GM19455 (cell line): ENCODE results near the gene CPLX4.
"Not testable (repeated sequence)": the region's sequence is repeated elsewhere in the genome, so short reads cannot be mapped to it uniquely, and the experiment has no call there.

ENCODE experiments used
- ATAC-seq: cut with Tn5 transposase; IDR thresholded peaks from one replicate; pipeline ENCODE4 v1.9.1; 2021; ENCODE audit not compliant: unreplicated experiment

CPLX4 gene

GRCh38 chr18:59271606-59272220, 46.7 kb downstream of the CPLX4 start:
- ATAC-seq: no peak

DNA sequence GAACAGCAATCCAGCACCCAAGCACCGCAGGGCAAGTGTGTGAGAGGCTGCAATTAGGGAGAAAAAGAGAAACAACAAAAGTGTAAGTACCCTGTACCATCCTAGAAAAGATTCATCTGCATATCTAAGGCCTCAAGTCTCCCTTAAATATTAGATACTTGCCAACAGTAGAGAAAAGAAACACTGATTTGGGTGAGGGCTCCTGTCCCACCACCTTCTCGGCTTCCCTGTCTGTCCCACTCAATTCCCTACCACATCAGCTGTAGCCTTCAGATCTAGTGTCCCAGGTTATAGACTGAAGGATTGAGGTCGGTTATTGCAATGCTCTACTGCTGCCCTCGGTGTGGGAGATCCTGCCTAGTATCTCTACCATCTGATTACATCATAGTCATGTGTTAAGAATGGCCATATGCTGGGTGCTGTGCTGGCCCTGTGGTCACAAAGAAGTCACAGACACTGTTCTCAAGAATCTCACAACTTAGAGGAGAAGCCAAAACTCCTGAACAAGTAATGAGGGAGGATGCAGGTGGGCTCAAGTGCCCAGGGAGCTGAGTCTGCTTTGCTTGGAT, 47.7 kb downstream of the CPLX4 start:
- no peak for ATAC-seq

DNA sequence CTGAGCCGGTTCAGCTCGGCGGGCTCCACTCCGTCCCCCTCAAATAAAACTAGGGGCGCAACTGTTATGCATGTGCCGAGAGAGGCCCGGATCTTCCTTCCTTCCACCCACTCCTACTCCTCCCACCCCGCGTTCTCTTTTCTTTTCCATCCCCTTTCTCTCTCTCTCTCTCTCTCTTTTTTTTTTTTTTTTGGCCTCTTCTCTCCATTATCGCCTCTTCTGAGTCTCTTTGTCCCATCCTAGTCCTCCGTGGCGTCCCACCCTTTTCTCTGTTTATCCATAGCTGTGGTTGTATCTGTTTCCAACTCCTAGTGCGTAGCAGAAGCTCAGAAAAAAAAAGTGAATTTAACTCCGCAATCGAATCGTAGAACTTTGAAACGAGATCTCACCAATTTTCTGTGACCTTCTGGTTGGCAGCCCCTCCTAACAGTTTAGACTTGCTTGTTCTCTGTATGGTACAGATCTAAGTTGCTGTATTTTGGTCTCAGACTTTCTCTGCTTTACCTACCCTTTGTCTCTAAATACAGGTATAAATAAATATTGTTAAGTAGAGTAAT, 48.8 kb downstream of the CPLX4 start:
- ATAC-seq: no peak

DNA sequence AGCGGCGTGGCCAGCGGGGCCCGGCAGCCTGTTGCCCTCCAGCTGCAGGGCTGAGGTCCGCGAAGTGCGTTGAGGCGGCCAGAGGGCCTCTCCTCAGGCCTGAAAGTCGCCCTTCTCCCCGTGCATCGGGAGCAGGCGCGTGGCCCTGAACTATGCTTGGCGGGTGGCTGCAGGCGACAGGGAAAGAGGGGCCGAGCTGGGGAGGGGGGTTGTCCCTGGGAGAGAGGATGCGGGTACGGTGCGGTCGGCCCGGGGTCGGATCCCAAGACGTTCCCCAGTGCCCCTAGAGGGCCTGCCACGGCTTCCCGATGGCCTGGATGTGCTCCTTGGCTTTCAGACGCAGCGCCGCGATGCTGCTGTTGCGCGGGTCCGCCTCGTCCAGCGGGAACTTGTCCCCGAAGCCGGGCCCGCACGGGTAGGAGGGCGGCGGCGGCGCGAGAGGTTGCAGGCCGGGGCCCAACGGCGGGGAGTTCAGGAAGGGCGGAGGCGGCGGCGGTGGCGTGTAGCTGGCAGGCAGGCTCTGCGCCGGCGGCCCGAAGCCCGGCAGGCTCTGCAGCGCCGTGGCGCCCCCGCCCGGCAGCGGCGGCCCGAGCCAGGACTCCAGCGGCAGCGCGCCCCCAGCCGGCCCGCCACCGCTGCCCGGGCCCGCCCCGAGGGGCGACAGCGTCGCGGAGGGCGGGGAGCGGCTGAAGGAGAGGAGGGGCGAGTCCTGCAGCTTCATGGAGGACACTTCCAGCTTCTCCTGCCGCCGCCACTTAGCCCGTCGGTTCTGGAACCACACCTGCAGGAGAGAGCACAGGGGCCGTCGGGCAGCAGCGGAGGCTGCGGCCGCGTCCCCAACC, 49.5 kb downstream of the CPLX4 start:
- ATAC-seq: no peak

- no peak for ATAC-seq
Observed at GRCh38 chr18:59268127-59268720, 50.2 kb downstream of the CPLX4 start.

- no peak for ATAC-seq
Observed at GRCh38 chr18:59267503-59268126, 50.8 kb downstream of the CPLX4 start.

DNA sequence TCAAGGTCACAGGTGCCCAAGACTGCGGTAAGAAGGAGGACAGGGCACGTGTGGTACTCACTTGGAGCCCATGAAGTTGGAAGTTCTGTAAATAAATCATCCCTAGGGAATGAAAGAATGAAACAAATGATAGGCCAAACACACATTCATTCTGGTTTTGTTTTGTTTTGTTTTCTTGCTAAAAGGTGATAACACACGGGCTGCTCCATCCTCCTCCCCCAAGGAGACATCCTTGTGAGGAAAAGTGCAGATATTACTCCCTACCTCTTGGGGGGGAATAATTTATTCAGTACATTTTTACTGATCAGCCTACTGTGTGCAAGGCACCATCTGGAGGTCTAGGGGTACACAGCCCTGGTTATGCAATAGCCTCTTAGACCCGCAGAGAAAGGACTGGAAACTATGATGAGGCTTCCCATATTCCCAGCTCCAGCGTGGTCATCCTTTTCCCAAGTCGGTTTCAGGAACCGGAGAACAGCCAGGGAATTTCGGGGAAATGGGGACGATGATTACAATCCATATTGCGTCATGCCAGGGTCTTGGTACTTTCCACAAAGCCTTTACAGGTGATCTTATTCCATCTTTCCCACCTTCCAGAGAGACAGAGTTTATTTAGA, 51.5 kb downstream of the CPLX4 start:
- ATAC-seq: no peak

DNA sequence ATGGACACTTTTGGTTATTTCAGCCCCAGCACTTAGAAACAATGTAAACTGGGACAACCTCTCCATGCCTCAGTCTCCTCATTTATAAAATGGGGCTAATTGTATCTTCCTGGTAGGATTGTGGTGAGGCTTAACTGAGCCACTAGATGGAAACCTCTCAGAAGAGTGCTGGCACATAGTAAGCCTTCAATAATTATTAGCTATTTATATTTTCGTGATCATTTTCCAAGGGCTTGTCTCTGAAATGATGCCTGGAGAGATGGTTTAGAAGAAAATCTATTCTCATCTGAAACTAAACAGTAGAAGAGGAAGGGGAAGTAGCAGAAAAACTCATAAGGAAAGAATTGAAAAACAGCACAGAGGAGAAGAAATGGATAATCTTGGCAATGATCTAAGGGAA, 52.0 kb downstream of the CPLX4 start:
- no peak for ATAC-seq

GRCh38 chr18:59265974-59266369, 52.5 kb downstream of the CPLX4 start:
- ATAC-seq: no peak

DNA sequence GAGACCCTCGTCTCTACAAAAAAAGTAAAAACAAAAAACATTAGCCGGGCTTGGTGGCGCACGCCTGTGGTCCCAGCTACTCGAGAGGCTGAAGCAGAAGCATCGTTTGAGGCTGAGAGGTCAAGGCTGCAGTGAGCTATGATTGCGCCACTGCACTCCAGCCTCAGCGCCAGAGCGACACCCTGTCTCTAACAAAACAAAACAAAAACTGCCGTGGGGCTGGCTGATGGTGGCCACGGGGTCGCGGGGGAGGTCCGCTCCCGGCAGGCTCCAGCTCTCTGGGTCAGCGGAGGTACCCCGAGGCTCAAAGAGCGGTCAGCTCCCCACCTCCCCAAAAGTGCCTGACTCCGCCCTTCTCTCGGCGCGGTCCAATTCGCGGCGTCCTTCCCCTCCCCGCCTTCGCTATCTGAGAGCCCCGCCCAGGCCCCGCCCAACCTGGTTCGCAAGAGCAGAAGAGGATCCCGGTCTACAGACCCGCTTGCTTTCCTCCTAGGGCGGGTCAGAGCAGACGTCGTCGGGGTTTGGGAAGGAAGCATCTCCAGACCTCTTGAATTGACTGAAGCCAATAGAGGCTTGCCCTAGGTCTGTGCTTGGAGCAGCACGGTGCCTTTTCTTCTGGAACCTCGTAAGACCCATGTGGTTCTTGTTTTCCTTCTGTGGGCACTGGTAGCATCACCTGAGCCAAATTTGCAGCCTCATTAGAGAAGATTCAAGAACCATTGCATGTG, 53.0 kb downstream of the CPLX4 start:
- ATAC-seq: peak; percentile 55

- no peak for ATAC-seq
Observed at GRCh38 chr18:59264651-59265245, 53.7 kb downstream of the CPLX4 start.

DNA sequence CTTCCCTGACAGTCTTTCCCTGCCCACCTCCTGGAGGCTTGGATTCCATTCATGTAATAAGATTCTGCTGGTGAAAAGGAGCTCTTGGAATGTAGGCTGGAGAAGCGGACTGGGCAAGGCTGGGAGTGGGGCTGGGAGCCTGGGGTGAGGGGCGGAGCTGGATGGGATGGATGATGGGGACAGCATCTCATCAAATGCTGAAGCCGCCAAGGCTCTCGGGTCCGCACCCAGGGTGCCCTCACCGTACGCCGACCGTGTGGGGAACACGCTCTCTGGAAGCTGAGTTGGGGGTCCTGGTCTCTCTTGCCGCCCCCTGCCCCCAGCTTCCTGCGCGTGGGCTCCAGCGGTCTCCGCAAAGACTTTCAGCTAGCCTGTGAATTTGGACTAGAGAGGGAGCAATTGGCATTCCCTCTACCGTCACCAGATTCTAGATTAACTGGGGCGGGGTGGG, 54.3 kb downstream of the CPLX4 start:
- no peak for ATAC-seq

GRCh38 chr18:59263661-59264060, 54.8 kb downstream of the CPLX4 start:
- no peak for ATAC-seq

GRCh38 chr18:59262243-59262642, 56.2 kb downstream of the CPLX4 start:
- ATAC-seq: not testable (repeated sequence)

- not testable (repeated sequence) for ATAC-seq
Observed at GRCh38 chr18:59261842-59262241, 56.6 kb downstream of the CPLX4 start.

DNA sequence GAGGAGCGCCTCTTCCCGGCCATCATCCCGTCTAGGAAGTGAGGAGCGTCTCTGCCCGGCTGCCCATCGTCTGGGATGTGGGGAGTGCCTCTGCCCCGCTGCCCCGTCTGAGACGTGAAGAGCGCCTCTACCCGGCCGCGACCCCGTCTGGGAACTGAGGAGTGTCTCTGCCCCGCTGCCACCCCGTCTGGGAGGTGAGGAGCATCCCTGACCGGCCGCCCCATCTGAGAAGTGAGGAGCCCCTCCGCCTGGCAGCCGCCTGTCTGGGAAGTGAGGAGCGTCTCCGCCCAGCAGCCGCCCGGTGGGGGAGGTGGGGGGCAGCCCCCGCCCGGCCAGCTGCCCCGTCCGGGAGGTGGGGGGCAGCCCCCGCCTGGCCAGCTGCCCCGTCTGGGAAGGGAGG, 63.0 kb downstream of the CPLX4 start:
- not testable (repeated sequence) for ATAC-seq

DNA sequence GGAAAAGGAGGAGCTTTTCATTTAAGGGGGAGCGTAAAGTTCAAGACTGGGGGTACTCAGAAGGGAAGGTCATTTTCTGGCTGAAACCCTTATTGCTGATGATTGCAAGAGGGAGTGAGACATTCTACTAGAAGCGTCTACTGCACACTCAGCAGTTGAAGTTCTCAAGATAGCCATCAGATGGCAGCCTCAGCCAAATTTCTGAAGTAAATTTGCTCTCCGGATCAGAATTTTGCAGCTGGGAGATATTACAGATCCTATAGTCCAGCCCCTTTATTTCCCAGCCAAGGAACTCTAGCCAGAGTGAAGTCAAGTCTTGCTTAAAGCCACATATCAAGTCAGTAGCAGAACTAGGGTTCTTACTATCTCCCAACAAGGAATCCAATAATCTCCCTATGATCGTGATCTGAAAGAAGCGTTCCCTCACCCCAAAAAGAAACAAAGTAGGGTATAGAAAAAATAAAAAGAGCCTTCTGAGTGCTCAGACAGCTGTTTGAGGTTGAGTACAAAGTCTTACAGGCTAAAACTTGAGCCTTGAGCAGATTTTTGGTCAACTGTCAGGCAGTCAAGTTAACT, 69.2 kb downstream of the CPLX4 start:
- ATAC-seq: no peak

GRCh38 chr18:59246796-59247195, 71.7 kb downstream of the CPLX4 start:
- ATAC-seq: no peak
